Transverse colon (tissue), 4 donors: Measurements from ENCODE around the gene KIAA1549. TPM values are rescaled to one million over a fixed set of nuclear protein-coding genes. Genes with fewer than 3 reads are reported as not detected.

Experiments used
- DNase-seq: peaks from one replicate; pipeline ENCODE4 v3.0.0-alpha.2; 2019
- H3K27ac ChIP-seq, 4 donors: fragments of 200-600 bp; sonication (generic); 2 replicates each; pipeline ENCODE4 v1.5.1; 2016 to 2018; ENCODE audit warnings: inconsistent platforms in 4 of 4
- H3K27me3 ChIP-seq: fragments of 200-600 bp; sonication (generic); 2 replicates; pipeline ENCODE4 v1.5.1; 2017; ENCODE audit warnings: inconsistent platforms
- H3K36me3 ChIP-seq, 4 donors: fragments of 200-600 bp; sonication (generic); 2 replicates each; pipeline ENCODE4 v1.5.1; 2017 to 2019; ENCODE audit warnings: inconsistent platforms in 4 of 4
- H3K4me1 ChIP-seq, 4 donors: fragments of 200-600 bp; sonication (generic); 2 replicates each; pipeline ENCODE4 v1.5.1; 2017 to 2020; ENCODE audit warnings: inconsistent platforms in 4 of 4
- H3K4me3 ChIP-seq, 4 donors: fragments of 200-600 bp; sonication (generic); 1 replicate in 1 of 4; 2 replicates in 3 of 4; pipeline versions ENCODE4 v1.5.1 to v1.6.1; 2017 to 2019; ENCODE audit warnings: inconsistent platforms in 4 of 4
- H3K9me3 ChIP-seq, 2 donors: fragments of 200-600 bp; sonication (generic); 2 replicates each; pipeline ENCODE4 v1.5.1; 2017 to 2019; ENCODE audit warnings: inconsistent platforms in 2 of 2
- CTCF ChIP-seq, 5 experiments: fragments of 200-600 bp in 3 of 5; fragments of 450-650 bp in 2 of 5; sonication (generic) in 3 of 5; IDR thresholded peaks; 1 replicate in 2 of 5; 2 replicates in 3 of 5; pipeline ENCODE4 v1.5.1; 2016 to 2017; ENCODE audit warnings: antibody characterized with exemption in 5 of 5, inconsistent platforms in 3 of 5, mild to moderate bottlenecking in 2 of 5, moderate library complexity in 1 of 5
- EP300 ChIP-seq: sonication (generic); formaldehyde crosslinking; IDR thresholded peaks from one replicate; pipeline ENCODE4 v1.6.1; 2017; ENCODE audit warnings: antibody characterized with exemption, low read depth
- POLR2A ChIP-seq: fragments of 450-650 bp; IDR thresholded peaks from one replicate; pipeline ENCODE4 v1.6.1; 2016; ENCODE audit warnings: antibody characterized with exemption, mild to moderate bottlenecking, moderate library complexity
- POLR2AphosphoS5 ChIP-seq, 3 donors: sonication (generic); formaldehyde crosslinking; IDR thresholded peaks; one replicate each; pipeline ENCODE4 v1.6.1; 2016; ENCODE audit warnings: antibody characterized with exemption in 3 of 3
- WGBS, 2 donors: methylation state at CpG; one replicate each; pipeline ENCODE4 v1.1.5; 2018; ENCODE audit warnings: low coverage in 1 of 2; 5-methylcytosine and 5-hydroxymethylcytosine counted together
- in situ Hi-C, 4 donors: fragments of 200-750 bp; cut with MboI; loops; one replicate each; pipeline versions ENCODE4 v1.15.0 to v1.15.1; 2017; ENCODE audit warnings: low sequenced_read_pairs in 3 of 4, low pct_ligation_motif_present in 1 of 4, low pct_unique_long_range_greater_than_20kb in 1 of 4
- intact Hi-C: fragments of 100-400 bp; cut with DNase I; formaldehyde crosslinking; loops from one replicate; pipeline ENCODE4 v1.15.1; 2023; ENCODE audit warnings: low total_unique reads
- total RNA-seq, 4 donors: library from RNA; depleted of rRNA; stranded (reverse); fragments of >200 nt; gene quantifications; one replicate each; pipeline ENCODE4 v1.1.0, GENCODE V29; 2016

The KIAA1549 gene
- total RNA-seq, 4 donors from 2014 or later: 0.37 to 1.5 (median 0.93) TPM

GRCh38 chr7:138949421-138950088 is 31.6 kb downstream of the KIAA1549 start:
- H3K27me3 ChIP-seq: no peaks in the 10 kb centered on the region
- H3K9me3 ChIP-seq: no peaks in the 10 kb centered on the region
- H3K27ac ChIP-seq: no peak overlapping the region
- TF ChIP-seq EP300 (no peak), CTCF (IDR thresholded peaks at IDR 0.05) (no peak), POLR2AphosphoS5 (IDR thresholded peaks at IDR 0.05) (no peak), POLR2A (no peak)
- H3K36me3 ChIP-seq: no peaks in the 10 kb centered on the region
- in situ Hi-C loops: no loop called here
- WGBS, 2 donors: 92 to 100% methylated on average over 3 to 12 of the region's 12 CpGs
- H3K4me3 ChIP-seq: no peak overlapping the region
- no peaks in the 10 kb centered on the region for H3K4me1 ChIP-seq
- no peak for DNase-seq
- intact Hi-C loops: no loop called here

GRCh38 chr7:138948403-138948802 is 32.8 kb downstream of the KIAA1549 start:
- no peak overlapping the region for H3K27ac ChIP-seq
- no peak for DNase-seq
- no peaks in the 10 kb centered on the region for H3K9me3 ChIP-seq
- H3K4me3 ChIP-seq: no peak overlapping the region
- intact Hi-C loops: no loop called here
- WGBS, 2 donors: 71 to 81% methylated on average over 3 to 6 of the region's 6 CpGs
- H3K4me1 ChIP-seq: no peaks in the 10 kb centered on the region
- in situ Hi-C loops: no loop called here
- no peaks in the 10 kb centered on the region for H3K27me3 ChIP-seq
- no peaks in the 10 kb centered on the region for H3K36me3 ChIP-seq
- TF ChIP-seq CTCF (IDR thresholded peaks at IDR 0.05): no peak
- TF ChIP-seq POLR2A: no peak
- no peak for TF ChIP-seq POLR2AphosphoS5 (IDR thresholded peaks at IDR 0.05)
- no peak for TF ChIP-seq EP300

GRCh38 chr7:138945821-138946220 is 35.4 kb downstream of the KIAA1549 start:
- TF ChIP-seq POLR2AphosphoS5 (IDR thresholded peaks at IDR 0.05) (no peak), CTCF (IDR thresholded peaks at IDR 0.05) (no peak), EP300 (no peak)
- Histone ChIP-seq H3K9me3 (no peaks in the 10 kb centered on the region), H3K4me1 (no peaks in the 10 kb centered on the region), H3K27me3 (no peaks in the 10 kb centered on the region), H3K4me3 (no peak overlapping the region), H3K27ac (no peak overlapping the region), H3K36me3 (no peaks in the 10 kb centered on the region)
- 60 to 69% methylated on average over 3 of the region's 3 CpGs for whole genome bisulfite sequencing, 2 donors
- DNase-seq: no peak
- in situ Hi-C loops: no loop called here
- intact Hi-C loops: no loop called here

- no peaks in the 10 kb centered on the region for H3K4me1 ChIP-seq
- no peaks in the 10 kb centered on the region for H3K9me3 ChIP-seq
- TF ChIP-seq POLR2A (no peak), EP300 (no peak), POLR2AphosphoS5 (IDR thresholded peaks at IDR 0.05) (no peak), CTCF (IDR thresholded peaks at IDR 0.05) (no peak)
- H3K27ac ChIP-seq: no peak overlapping the region
- in situ Hi-C loops: no loop called here
- no peaks in the 10 kb centered on the region for H3K27me3 ChIP-seq
- no peak for DNase-seq
- intact Hi-C loops: no loop called here
- 55% methylated on average over 3 of the region's 3 CpGs; no CpG with 5 or more reads in 1 of the 2 donors for WGBS, 2 donors
- no peaks in the 10 kb centered on the region for H3K36me3 ChIP-seq
- no peak overlapping the region for H3K4me3 ChIP-seq
Measured at GRCh38 chr7:138945154-138945553, 36.0 kb downstream of the KIAA1549 start.
